NCI-H1417 (cell line): ENCODE data around the gene RAD51B.
"Not testable (repeated sequence)": the region's sequence is repeated elsewhere in the genome, so short reads cannot be mapped to it uniquely, and the experiment has no call there.

Experiments
- DNase-seq, 3 experiments: peaks; one replicate each; lab custom pipeline; 2025; lab: John Stamatoyannopoulos, UW

Gene RAD51B

GRCh38 chr14:68210729-68211299, 391.2 kb downstream of the RAD51B start:
- peak in 1 of 3 experiments; percentile 13 for DNase-seq

GRCh38 chr14:68211421-68211820, 391.8 kb downstream of the RAD51B start:
- no peak for DNase-seq

GRCh38 chr14:68211886-68212285, 392.3 kb downstream of the RAD51B start:
- DNase-seq: no peak

DNA sequence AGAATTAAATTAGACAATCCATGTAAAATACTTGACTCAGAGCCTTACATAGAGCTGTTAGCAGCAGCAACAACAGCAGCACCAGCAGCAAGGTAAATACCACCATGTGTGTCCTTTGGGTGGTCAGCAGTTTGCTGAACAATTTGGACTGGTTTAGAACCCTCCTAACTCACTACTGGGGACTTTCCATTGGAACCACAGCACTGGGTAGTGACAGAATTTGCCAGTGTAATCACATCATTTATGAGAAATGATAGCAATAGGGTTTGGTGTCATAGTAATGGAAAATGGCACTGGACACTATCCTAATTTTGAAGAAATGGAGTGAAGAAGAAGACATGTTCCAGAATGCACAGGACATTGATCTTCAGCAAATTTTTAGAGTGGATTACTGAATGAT, 392.8 kb downstream of the RAD51B start:
- DNase-seq: no peak

- DNase-seq: peak in 2 of 3 experiments; percentile 23 to 74
These were observed 394.9 kb downstream of the RAD51B start for GRCh38 chr14:68214431-68214830.

DNA sequence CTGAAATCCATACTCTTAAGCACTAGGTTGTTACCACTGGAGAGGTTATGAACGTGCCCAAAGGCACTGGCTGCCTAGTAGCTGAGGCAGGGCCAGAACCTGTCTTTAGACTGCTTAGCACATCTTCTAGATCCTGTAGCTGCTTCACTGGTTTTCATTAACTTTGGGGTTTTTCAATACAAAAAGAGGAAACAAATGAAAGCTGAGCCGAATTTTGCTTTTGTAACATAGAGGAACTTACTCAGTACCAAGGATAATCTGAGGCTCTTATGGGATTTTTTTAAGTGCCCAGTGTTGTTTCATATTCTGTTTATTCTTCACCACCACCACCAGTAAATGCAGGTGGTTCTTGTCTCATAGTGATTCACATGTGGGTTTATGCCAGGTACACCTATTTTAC, 396.1 kb downstream of the RAD51B start:
- DNase-seq: no peak

- DNase-seq: peak in 2 of 3 experiments; percentile 9 to 56
These were observed 396.5 kb downstream of the RAD51B start for GRCh38 chr14:68216079-68216478.

GRCh38 chr14:68216957-68217356, 397.4 kb downstream of the RAD51B start:
- DNase-seq: no peak

- DNase-seq: no peak
These were observed 398.3 kb downstream of the RAD51B start for GRCh38 chr14:68217791-68218340.

DNA sequence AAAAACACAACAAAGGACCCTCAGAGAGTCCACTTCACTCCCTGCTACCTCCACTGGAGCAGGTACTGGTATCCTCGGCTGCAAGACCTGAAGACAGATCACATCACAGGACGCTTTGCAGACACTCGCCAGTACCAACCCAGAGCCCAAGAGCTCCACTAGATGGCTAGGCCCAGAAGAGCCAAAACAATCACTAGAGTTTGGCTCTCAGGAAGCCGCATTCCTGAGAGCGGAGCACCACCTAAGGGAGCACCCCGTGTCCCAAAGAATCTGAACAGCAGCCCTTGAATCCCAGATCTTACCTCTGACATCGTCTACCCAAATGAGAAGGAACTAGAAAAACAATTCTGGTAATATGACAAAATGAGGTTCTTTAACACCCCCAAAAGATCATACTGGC, 399.8 kb downstream of the RAD51B start:
- no peak for DNase-seq

- not testable (repeated sequence) for DNase-seq
These were observed 401.5 kb downstream of the RAD51B start for GRCh38 chr14:68221046-68221445.

DNA sequence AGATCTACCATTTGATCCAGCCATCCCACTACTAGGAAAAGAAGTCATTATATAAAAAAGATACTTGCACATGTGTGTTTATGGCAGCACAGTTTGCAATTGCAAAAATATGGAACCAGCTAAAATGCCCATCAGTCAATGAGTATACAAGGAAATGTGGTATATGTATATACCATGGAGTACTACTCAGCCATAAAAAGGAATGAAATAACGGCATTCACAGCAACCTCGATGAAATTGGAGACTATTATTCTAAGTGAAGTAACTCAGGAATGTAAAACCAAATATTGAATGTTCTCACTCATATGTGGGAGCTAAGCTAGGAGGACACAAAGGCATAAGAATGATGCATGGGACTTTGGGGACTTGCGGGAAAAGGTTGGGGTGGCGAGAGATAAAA, 402.6 kb downstream of the RAD51B start:
- DNase-seq: no peak

DNA sequence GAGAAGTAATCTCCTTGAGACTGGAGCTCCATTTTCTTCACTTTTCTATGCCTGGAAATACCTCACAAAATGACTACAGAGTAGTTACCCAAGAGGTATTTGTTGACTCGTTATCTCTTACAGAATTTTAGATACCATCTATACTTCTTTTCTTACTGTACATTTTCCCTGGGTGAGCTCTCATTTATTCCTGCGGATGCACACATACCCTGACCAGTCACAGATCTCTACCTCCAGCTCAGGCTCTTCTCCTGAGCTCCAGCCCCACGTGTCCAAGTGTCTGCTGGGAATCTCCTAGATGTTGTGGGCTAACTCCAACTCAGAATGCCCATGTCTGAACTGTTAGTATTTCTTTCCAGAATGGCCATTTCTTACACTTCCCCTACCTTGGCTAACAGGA, 403.1 kb downstream of the RAD51B start:
- no peak for DNase-seq

DNA sequence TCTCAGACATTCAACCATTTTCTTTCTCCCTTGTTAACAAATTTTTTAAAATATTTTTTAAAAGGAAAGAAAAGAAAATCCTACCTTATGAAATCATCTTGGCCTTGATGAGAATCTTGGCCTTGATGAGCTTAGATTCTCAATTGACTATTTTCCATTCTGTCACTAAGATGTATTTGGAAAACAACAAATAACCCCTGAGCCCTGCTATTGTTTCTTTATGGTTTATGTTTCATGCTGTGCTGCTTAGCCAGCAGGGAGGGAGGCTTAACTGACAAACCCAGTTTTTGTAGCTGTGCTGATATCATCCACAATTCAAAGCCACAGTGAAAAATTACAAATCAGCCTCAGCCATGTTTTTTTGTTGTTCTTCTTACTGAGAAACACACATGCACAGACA, 404.1 kb downstream of the RAD51B start:
- DNase-seq: peak in 1 of 3 experiments; percentile 11

DNA sequence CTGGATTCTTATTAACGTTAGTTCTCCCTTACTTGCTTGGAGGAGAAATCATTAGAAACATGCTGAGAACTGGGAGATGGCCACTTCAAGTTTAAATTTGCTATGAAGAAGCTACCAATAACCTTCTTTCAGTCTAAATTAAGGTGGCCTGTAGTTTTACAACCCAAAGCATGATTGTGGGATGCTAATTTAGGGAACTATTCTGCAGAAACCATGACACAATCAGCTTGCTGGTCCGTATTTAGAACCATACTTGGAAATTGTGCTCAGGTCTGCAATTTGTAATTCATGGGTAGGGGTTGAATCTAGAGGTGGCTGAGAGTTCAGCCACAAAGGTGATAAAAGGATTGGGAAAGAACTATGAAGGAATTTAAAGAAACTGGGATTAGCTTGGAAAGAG, 405.7 kb downstream of the RAD51B start:
- no peak for DNase-seq

GRCh38 chr14:68226523-68226922, 406.9 kb downstream of the RAD51B start:
- DNase-seq: no peak

- no peak for DNase-seq
These were observed 409.1 kb downstream of the RAD51B start for GRCh38 chr14:68228656-68229055.

- no peak for DNase-seq
These were observed 410.0 kb downstream of the RAD51B start for GRCh38 chr14:68229423-68230100.

DNA sequence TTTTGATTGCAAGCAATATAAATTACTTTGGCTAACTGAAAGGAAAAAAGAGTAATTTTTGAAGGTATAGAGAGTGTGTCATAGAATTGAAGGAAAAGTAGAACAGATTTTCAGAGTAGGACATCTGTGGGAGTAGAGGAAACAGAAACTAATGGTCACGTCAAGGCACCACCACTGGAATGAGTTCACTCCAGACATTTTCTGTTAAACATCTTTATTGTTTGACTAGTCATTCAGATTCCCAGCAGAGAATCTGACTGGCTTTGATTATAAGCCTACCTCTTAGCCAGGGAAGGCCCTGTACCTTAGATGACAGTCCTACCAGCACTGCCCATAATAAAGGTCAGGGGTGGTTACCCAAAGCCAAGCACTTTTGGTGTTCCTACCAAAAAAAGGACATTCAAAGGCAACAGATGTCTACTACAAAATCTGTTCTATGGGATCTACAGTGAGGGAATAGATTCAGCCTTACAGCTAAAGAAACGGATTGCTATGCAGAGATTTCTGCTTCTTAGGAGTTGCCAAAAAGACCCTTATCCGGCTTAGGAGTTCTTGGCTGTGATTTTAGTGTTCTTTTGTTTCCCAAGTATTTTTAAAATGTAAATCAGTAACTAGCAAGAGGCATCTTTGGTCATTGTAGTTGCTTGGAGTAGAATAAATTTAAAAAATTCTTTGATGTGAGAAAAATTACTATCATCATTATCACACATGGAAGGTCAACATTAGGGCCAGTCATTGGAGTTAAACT, 410.8 kb downstream of the RAD51B start:
- no peak for DNase-seq

DNA sequence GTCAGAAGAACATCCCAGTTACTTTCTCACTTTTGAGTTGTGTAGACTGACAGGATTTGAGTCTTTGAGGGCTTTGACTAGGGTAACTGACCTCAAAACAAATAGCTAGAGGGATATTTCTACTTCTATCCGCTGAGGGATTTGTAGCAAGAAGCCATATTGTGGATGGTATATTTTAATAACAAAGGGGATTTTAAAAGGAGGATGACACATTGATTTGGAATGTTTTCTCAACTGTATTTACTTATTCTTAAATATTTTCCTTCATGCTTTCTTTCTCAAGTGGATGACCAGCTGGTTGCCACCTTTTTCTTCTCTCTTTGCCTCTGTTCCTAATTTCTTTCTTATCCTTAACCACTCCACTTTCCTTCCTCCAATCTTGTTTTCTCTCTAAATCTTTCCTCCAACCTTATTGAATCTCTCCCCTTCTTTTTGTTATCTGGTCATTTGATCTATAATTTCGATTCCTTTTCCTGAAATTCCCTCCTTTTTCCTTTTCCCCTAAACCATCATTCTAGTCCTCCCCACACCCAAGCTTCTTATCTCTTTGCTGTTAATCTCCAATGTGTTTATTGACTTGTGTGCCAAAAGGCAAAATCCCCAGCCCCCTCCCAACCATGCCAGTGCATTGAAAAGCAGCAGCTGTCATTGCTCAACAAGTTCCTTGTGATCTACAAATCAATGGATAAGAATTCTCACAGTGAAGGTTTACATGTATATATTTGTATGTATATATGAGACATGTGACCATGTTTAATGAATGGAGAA, 411.6 kb downstream of the RAD51B start:
- no peak for DNase-seq

- DNase-seq: no peak
These were observed 412.3 kb downstream of the RAD51B start for GRCh38 chr14:68231898-68232297.
